ENCODE data around the gene ARL10. TPM values are rescaled to one million over a fixed set of nuclear protein-coding genes. Genes with fewer than 3 reads are reported as not detected.

The ARL10 gene
- total RNA-seq, 1 experiment from 2014 or later = 0.79 TPM

DNA sequence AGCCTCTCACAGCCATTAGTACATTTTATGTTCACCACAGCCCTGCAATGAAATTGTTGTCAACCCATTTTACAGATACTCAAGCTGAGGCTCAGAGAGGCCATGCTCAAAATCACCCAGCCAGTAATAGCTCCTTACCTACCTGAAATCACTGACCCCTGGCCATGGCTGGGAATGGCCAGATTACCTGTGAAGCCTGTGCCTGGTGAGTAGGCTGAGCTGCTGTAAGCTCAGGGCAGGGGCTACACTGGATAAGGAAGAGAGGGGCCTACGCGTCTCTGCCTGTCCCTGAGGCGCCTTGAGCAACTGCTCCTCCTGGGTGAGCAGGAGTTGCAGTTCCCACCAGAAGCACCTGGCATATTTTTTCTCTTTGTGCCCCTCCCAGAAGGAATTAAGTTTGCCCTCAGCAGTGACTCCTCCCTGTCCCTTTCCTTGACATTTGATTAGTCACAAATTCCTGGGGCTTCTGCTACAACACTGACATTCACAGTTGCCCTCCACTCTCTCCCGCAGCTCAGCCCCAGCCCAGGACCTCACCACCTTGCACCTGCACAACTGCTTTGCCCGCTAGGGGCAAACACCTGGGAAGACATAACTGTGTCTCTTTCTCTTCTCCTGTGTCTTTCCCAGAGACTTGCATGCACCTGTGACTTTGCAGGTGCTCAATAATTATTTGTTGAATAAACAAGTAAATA, 45.3 kb downstream of the ARL10 start:
- DNase-seq (ENCODE audit: low read depth) = no peak

DNA sequence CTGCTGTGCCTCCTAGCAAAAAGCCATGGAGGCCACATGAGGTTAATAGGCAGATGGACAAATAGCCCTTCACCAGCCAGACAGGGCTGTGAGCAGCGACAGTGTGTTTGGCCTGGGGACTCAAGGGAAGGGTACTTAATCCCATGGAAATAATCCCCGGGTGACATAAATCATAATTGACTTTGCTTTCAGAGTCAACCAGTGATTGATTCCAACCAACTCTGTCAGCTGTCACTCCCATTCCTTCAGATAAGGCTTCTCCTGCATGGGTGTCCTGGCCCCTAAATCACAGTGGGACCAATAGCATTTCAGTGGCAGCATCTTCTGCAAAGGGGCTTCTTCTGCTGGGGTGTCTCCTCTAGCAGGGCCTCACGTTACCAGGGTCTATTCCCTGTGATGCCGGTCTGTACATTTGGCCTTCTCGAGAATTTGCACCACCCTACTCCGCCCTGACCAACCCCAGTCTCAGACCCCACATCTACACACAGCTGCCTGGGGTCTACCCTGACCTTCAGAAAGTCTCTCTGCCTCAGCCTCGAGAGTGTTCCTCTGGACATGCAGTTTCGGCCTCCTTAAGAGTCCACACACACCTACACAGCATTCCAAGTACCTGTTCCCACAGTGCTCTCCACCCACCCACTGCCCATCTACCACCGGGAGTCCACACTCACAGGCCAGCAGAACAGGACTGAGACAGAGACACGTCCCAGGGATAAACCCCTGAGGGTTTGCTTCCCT, 47.4 kb downstream of the ARL10 start:
- no peak for DNase-seq (ENCODE audit: low read depth)

DNA sequence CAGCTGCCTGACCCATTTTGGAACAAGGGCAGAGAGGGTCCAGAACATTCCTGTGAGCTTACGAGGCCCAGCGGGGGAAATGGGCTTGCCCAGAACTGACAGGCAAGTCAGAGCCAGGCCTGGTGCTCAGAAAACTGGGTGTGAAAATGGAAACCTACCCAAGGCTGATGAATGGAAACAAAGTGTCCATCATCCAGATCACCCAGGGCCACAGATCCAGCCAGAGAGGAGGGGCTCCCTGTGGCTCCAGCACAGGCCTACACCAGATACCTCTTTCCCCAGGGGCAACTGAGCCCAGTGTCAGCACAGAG, 47.9 kb downstream of the ARL10 start:
- no peak for DNase-seq (ENCODE audit: low read depth)

DNA sequence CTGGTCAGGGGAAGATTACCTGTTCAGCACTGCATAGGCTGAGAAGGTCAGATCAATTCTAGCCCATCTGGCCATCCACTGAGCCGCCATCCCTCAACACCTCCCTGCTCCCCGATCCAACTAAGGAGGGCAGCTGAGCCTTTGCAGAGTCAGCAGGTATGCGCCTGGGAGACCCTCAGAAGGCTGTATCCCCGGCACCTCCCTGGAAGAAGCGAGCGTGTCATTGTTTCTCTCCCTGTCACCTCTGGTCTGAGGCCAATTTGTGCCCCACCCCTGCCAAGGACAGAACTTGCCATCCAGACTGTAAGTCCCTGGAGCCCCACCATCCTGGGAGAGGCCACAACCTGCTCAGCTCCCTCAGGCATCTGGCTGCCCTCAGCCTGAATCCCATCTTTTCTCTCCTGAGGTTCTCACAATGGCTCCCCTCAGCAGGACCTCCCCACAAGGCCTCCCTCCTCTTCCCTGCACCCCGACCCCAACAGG, 48.5 kb downstream of the ARL10 start:
- DNase-seq (ENCODE audit: low read depth) = no peak

DNA sequence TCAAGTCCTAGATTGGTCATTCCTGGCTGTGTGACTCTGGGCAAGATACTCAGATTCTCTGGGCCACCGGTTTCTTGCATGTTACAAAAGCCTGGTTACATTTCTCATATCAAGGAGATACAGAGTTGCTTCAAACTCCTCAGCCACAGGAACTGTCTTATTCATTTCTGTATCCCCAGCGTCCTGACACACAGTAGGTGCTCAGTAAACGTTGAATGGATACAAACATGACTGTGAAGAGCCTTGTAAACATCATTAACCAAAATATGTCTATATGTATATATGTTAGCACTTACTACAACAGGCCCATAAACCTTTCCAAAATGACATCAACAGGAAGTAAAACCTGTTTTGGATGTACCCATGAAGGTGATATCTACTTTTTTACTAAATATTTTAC, 49.4 kb downstream of the ARL10 start:
- DNase-seq (ENCODE audit: low read depth) = no peak

DNA sequence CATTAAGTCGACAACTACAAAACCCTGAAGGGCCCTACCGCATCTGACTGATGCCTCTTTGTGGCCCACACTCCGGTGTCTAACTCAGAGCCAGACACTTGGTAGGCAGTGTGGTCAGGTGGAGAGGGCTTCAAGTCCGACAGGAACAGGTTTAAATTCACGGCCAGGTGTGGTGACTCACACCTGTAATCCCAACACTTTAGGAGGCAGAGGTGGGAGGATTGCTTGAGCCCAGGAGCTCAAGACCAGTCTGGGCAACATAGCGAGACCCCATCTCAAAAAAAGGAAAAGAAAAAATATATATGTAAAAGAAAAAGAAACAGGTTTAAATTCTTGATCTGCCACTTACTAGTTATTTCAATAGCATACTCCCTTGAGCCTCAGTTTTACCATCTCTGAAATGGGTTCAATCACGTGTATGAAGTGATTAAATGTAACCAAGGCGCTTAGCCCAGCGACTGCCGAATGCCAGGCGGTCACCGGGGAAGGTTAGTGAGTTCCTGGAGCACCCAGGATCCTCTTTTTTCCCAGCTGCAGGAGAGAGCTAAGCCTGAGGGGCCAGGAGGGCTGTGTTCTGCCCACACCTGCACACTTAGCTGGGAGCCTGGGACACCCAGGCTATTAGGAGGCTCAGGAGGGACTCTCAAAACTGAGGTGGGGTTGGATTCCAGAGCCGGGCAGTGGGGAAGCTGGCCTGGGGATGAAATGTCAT, 50.1 kb downstream of the ARL10 start:
- no peak for DNase-seq (ENCODE audit: low read depth)

DNA sequence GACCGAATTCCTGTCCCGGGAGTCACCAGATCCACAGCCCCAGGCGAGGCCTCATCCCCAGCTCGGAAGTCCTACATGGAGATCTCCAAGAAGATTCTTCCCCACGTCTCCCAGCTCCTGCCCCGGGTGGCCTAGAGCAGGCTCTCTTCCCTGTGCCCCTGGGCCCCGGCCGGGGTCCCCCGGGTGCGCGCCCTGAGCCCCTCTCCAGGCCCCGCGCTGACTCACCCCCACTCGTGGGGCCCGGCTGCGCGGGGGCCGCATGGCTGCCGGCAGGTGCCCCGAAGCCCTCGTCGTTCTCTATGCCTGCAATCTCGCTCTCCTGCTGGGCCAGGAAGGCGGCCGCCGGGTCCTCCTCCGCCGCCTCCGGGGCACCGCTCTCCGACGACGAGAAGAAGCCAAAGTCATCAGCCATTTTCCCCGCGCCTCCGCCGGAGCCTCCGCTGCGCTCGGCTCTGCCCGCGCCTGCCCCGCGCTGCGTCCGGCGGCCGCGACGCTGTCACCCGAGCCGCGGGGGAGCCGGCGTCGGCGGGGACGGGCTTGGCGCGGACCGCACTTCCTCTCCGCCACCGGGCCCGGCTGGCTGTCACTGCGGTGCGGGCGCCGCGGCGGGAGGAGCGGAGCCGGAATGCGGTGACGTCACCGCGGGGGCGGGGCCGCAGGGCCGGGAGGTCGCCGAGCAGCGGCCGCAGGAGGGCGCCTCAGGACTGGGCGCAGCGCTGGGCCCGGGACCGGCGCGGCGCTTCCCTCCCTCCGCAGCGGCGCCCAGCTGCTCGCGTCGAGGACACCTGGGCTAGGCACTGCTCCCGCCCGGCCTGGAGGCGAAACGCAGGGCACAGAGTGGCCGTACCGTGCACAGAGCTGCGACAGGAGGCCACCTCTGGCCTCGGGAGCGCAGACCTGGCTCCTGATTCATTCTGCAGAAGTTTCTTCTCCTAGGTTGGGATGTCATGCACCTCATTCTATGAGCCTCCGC, 51.0 kb downstream of the ARL10 start, which contains the start of gene CLTB:
Gene CLTB (minus strand): TSS at position 588 of the 973 bp plus-strand sequence. CDS start 176 bp downstream, at position 412.
- peak; percentile 79 for DNase-seq (ENCODE audit: low read depth)

DNA sequence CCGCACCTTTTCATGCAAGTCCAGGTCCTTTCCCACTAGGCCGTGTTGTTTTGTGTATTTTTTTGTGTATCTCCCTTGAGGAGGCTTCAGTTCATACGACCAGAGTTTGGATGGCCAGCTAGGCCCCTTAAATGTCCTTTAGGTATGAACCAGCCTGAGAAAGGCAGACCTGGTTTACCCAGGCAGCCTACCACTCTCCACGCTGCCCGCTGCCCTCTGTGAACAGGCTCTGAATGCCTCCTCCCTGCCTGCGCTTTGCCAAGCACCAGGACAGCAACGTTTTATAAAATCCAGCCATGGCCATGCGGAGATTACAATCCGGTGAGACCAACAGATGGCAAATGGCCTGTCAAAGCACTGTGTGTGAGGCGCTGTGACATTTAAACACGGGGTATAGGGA, 51.7 kb downstream of the ARL10 start:
- DNase-seq (ENCODE audit: low read depth) = no peak

DNA sequence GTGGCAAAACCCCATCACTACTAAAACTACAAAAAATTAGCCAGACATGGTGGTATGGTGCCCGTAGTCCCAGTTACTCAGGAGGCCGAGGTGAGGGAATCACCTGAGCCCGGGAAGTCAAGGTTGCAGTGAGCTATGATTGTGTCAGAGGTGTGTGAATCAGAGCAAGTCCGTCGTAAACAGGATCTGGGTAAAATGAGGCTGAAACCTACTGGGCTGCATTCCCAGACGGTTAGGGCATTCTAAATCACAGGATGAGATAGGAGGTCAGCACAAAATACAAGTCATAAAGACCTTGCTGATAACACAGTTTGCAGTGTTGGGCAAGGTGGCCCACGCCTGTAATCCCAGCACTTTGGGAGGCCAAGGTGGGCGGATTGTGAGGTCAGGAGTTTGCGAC, 53.0 kb downstream of the ARL10 start:
- no peak for DNase-seq (ENCODE audit: low read depth)

DNA sequence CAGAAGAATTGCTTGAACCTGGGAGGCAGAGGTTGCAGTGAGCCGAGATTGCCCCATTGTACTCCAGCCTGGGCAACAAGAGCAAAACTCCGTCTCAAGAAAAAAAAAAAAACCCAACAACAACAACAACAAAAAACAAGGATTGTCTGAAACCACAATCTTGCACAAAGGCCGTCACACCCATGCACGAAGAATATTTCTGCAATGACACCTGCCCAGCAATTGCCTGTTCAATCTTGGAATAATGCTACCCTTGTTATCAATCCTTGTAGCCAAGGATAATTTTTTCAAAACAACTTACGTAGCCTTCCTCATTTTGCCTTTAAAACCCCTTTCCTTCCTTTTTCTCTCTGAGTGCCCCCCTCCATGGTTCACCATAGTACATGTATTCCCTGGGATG, 54.8 kb downstream of the ARL10 start:
- DNase-seq (ENCODE audit: low read depth) = no peak

DNA sequence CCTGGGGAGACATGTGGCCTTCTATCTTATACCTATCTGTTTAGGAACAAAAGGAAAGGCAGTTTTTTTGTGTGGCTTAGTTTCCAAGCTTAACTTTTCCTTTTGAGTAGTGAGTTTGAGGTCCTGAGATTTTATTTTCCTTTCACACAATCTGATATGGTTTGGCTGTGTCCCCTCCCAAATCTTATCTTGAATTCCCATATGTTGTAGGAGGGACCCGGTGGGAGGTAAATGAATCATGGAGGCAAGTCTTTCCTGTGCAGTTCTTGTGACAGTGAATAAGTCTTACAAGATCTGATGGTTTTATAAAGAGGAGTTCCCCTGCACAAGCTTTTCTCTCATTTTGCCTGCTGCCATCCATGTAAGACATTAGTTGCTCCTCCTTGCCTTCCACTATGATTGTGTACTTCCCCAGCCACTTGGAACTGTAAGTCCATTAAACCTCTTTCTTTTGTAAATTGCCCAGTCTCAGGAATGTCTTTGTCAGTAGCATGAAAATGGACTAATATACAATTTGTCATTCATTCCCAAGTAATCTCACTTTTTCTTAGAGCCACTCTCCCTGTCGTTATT, 55.8 kb downstream of the ARL10 start:
- no peak for DNase-seq (ENCODE audit: low read depth)

DNA sequence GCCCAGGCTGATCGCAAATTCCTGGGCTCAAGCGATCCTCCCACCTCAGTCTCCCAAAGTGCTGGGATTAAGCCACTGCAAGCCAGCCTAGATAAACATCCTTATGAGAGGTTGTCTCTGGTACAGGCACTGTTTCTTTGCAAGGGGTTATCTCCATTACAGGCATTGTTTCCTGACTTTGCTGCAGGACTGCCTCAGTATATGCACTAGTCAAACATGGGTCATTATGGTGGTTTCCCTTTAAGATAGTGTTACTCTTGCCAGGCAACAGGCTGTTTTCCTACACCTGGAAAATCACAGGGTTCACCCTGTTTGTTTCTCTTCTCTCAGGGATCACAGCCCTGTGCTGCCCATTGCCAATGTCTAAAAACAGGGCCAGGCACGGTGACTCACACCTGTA, 58.9 kb downstream of the ARL10 start:
- DNase-seq (ENCODE audit: low read depth) = no peak

DNA sequence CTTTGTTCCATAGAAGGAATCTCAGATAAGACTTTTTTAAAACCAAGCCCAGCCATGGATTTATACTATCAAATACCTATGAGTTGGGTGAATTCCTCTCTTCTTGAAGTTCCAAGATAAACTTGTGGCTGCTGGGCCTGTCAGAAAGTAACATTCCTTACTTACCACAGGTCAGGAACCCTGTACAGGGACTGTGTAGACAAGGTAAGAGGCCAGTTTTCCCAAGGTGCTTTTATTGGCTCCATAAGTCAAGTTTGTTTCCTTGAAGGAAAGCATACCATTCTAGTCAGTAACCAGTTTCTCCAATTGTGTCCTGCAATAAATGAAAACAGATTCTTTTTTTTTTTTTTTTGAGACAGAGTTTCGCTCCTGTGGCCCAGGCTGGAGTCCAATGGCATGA, 59.9 kb downstream of the ARL10 start:
- DNase-seq (ENCODE audit: low read depth) = no peak

DNA sequence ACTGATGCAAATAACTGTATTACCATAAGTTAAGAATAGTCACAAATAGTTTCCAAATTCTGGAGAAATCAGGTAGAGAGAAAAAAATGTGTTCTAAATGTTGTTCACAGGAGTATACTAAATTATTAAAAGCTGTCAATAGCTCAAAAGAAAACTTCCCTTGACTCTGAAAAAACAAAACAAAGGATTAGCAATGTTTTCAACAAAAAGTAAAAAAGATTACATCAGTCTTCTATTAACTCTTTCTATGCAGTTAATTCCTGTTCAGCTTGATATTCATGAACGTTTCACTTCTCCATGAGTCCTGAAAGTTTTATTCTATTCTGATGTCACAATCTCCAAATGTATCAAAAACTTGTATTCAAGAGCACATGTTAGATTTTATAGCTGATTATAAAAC, 60.5 kb downstream of the ARL10 start:
- DNase-seq (ENCODE audit: low read depth) = no peak

DNA sequence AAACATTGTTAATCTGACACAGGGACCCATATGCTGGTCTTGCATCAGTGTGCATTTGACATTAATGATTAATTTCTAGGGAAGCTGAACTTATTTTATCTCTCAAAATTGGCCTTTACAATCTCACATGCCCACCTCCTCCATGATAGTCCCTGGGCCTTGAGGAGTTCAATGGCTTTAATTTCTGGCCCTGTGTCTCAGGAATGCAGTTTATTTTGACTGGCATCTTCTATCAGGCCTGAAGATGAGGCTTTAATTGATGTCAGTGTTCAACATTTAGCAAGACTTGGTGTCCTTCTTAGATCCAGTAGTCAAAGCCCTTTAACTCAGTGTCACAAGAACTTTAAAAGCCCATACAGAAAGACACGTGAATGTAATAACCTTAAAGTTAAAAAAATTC, 61.6 kb downstream of the ARL10 start:
- DNase-seq (ENCODE audit: low read depth) = no peak

DNA sequence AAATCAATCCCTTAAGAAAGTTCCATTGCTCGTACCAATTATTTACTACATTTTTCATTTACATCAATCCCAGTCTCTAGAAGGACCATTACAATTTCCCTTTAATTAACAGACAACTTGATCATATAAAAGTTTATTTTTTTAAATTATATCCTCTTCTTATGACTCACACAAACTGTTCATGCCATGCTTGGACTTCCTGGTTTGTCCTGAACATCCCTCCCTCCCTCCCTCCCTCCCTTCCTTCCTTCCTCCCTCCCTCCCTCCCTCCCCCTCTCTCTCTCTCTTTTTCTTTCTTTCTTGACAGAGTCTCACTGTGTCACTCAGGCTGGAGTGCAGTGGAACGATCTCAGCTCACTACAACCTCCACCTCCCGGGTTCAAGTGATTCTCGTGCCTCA, 62.7 kb downstream of the ARL10 start:
- no peak for DNase-seq (ENCODE audit: low read depth)

DNA sequence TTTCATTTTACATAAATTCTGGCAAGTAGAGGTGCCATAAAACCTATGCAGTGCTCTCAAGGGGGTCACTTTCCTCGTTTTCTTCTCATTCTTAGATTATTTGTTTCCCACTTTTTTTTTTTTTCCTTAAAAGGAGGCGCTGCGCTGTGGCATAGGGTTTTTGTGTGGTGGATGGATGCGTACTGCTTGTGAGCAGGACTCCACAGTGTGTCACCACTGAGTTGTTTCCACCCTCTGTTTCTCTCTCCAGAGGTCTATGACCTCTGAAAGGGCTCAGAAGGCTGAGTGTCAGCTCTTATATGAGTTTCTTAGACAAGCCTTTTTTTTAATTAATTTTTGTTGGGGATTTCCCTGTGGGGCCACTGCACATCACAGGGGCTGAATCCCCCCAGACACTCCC, 64.7 kb downstream of the ARL10 start:
- DNase-seq (ENCODE audit: low read depth) = no peak
